Endothelial cell of umbilical vein (primary cell): ENCODE data around the gene NR3C2. TPM values are rescaled to one million over a fixed set of nuclear protein-coding genes. Genes with fewer than 3 reads are reported as not detected.

Experiments
- BruUV-seq: library from RNA; stranded (reverse); fragments of 400-500 nt; replicated peaks from 2 replicates; lab custom pipeline; 2021; lab: Mats Ljungman, UMichigan
- CTCF ChIA-PET: fragments of 300-600, 350-600 bp; sonication (Branson Sonifier 250); formaldehyde crosslinking; loops from one replicate; lab custom pipeline; 2021; ENCODE audit warnings: antibody characterized with exemption, inconsistent platforms; lab: Charles Lee
- POLR2A ChIA-PET: fragments of 300-600, 350-600 bp; sonication (Branson Sonifier 250); formaldehyde crosslinking; loops from one replicate; lab custom pipeline; 2021; ENCODE audit warnings: antibody characterized with exemption, inconsistent platforms; lab: Charles Lee
- DNase-seq: peaks from one replicate; pipeline ENCODE4 v3.0.0-alpha.2; 2011; ENCODE audit warnings: low read depth, low spot score
- FAIRE-seq: peaks from 2 replicates; lab custom pipeline; 2011; peaks lifted over from hg19 to GRCh38; lab: Jason Lieb, UNC
- H2AFZ ChIP-seq: 2 replicates; pipeline ENCODE4 v1.6.0; 2012; ENCODE audit warnings: low read depth, low read length, control low read depth, inconsistent platforms
- H3K27ac ChIP-seq: 2 replicates; pipeline ENCODE4 v1.5.1; 2011; ENCODE audit warnings: low read depth, mild to moderate bottlenecking, control low read depth, low read length, moderate library complexity; ENCODE audit not compliant: insufficient read depth
- H3K27me3 ChIP-seq, 2 experiments: 2 replicates each; pipeline versions ENCODE4 v1.6.0 to v1.6.1; 2011; ENCODE audit warnings: low read length in 2 of 2, mixed read lengths in 1 of 2; ENCODE audit not compliant: control insufficient read depth in 2 of 2, insufficient read depth in 2 of 2
- H3K36me3 ChIP-seq, 2 experiments: 2 replicates in 1 of 2; 3 replicates in 1 of 2; pipeline ENCODE4 v1.5.1; 2011; ENCODE audit warnings: low read length in 2 of 2, mild to moderate bottlenecking in 1 of 2, moderate library complexity in 1 of 2; ENCODE audit not compliant: control insufficient read depth in 2 of 2, insufficient read depth in 2 of 2; ENCODE audit errors: extremely low read depth in 1 of 2
- H3K4me1 ChIP-seq: 3 replicates; pipeline ENCODE4 v1.5.1; 2011; ENCODE audit warnings: mild to moderate bottlenecking, low read length; ENCODE audit not compliant: control insufficient read depth, insufficient read depth; ENCODE audit errors: extremely low read depth
- H3K4me2 ChIP-seq: 2 replicates; pipeline ENCODE4 v1.6.1; 2011; ENCODE audit warnings: low read length, control low read depth, mixed read lengths; ENCODE audit not compliant: insufficient read depth
- H3K4me3 ChIP-seq, 3 experiments: fragments of 200-600 bp in 1 of 3; sonication (generic), shearing (Covaris generic) in 1 of 3; replicated peaks in 1 of 3; 2 replicates each; pipeline ENCODE4 v1.5.1; 2011 to 2016; ENCODE audit warnings: control low read depth in 3 of 3, low read length in 3 of 3, mild to moderate bottlenecking in 2 of 3, inconsistent platforms in 1 of 3, low read depth in 1 of 3, moderate library complexity in 1 of 3; ENCODE audit not compliant: insufficient read depth in 1 of 3
- H3K79me2 ChIP-seq: 2 replicates; pipeline ENCODE4 v1.6.0; 2012; ENCODE audit warnings: low read length, inconsistent platforms; ENCODE audit not compliant: control insufficient read depth, insufficient read depth
- H3K9ac ChIP-seq: replicated peaks from 2 replicates; pipeline ENCODE3; 2011; ENCODE audit warnings: low read length, control low read depth; ENCODE audit not compliant: insufficient read depth; ENCODE audit errors: extremely low read depth
- H3K9me1 ChIP-seq: replicated peaks from 3 replicates; pipeline ENCODE4 v1.6.0; 2011; ENCODE audit warnings: mild to moderate bottlenecking, low read length; ENCODE audit not compliant: control insufficient read depth, insufficient read depth; ENCODE audit errors: extremely low read depth
- H3K9me3 ChIP-seq: replicated peaks from 2 replicates; pipeline ENCODE4 v1.5.1; 2012; ENCODE audit warnings: low read length, inconsistent platforms; ENCODE audit not compliant: control insufficient read depth, insufficient read depth
- H4K20me1 ChIP-seq: replicated peaks from 2 replicates; pipeline ENCODE3; 2011; ENCODE audit warnings: mild to moderate bottlenecking, low read length; ENCODE audit not compliant: control insufficient read depth, insufficient read depth; ENCODE audit errors: extremely low read depth
- EZH2 ChIP-seq: IDR thresholded peaks from 2 replicates; pipeline ENCODE4 v1.6.1; 2012; ENCODE audit warnings: borderline replicate concordance, low read depth, mild to moderate bottlenecking, moderate library complexity, low read length, inconsistent platforms; ENCODE audit not compliant: severe bottlenecking
- FOS ChIP-seq: IDR thresholded peaks from 2 replicates; pipeline ENCODE4 v1.6.1; 2011; ENCODE audit warnings: mild to moderate bottlenecking, low read length, moderate library complexity, borderline replicate concordance; ENCODE audit not compliant: insufficient read depth
- GATA2 ChIP-seq: IDR thresholded peaks from 2 replicates; pipeline ENCODE4 v1.7.0; 2011; ENCODE audit warnings: low read depth, mild to moderate bottlenecking, moderate library complexity, mixed read lengths, low read length; ENCODE audit not compliant: insufficient read length, insufficient read depth
- JUN ChIP-seq: IDR thresholded peaks from 2 replicates; pipeline ENCODE4 v1.6.1; 2011; ENCODE audit warnings: borderline replicate concordance, low read depth; ENCODE audit not compliant: insufficient read length, insufficient read depth
- MAX ChIP-seq: IDR thresholded peaks from 2 replicates; pipeline ENCODE4 v1.6.1; 2011; ENCODE audit not compliant: insufficient read depth, insufficient read length
- MYC ChIP-seq: IDR thresholded peaks from one replicate; pipeline ENCODE4 v1.6.1; 2011; ENCODE audit warnings: mild to moderate bottlenecking, low read depth, low read length
- POLR2A ChIP-seq: IDR thresholded peaks from 2 replicates; pipeline ENCODE4 v1.6.1; 2012; ENCODE audit warnings: low read depth, mild to moderate bottlenecking, control low read depth, low read length
- POLR2AphosphoS5 ChIP-seq: IDR thresholded peaks from 2 replicates; pipeline ENCODE4 v1.6.1; 2012; ENCODE audit warnings: low read depth, mild to moderate bottlenecking, control low read depth, low read length, moderate library complexity; ENCODE audit not compliant: insufficient read depth
- dilution Hi-C: fragments of 300-500 bp; cut with MboI; formaldehyde crosslinking; loops from one replicate; pipeline ENCODE4 v1.15.0; 2019; ENCODE audit warnings: low sequenced_read_pairs; ENCODE audit not compliant: extremely low pct_ligation_motif_present
- intact Hi-C: fragments of 100-400 bp; cut with micrococcal nuclease; formaldehyde crosslinking; loops from one replicate; pipeline ENCODE4 v1.10.0; 2022
- polyA plus RNA-seq, 4 experiments: library from polyadenylated mRNA; depleted of rRNA in 3 of 4; stranded (reverse) in 3 of 4; unstranded in 1 of 4; fragments of >200 nt; gene quantifications; 2 replicates each; pipeline versions ENCODE4 v1.2.1 to v1.2.3, GENCODE V29; 2011 to 2012; ENCODE audit warnings: missing spikeins in 1 of 4
- total RNA-seq: library from RNA; stranded (reverse); gene quantifications from 2 replicates; pipeline ENCODE4 v1.2.3, GENCODE V29; 2021
- TF ChIP-seq, protein P1 (sequence below), 2 donors: IDR thresholded peaks; 1 replicate in 1 of 2; 2 replicates in 1 of 2; pipeline ENCODE4 v1.5.1; 2011; ENCODE audit warnings: low read length in 2 of 2, mild to moderate bottlenecking in 2 of 2, moderate library complexity in 2 of 2, control low read depth in 1 of 2, inconsistent platforms in 1 of 2, low read depth in 1 of 2; ENCODE audit not compliant: insufficient read depth in 1 of 2; ENCODE audit errors: extremely low read depth in 1 of 2

The NR3C2 gene
- total and polyA plus RNA-seq, 2 donors (not counting 3 experiments of a cell fraction or from before 2014, with no cell fraction given), result 4.8 to 16.4 TPM

- no peaks in the 10 kb centered on the region for H3K27me3 ChIP-seq
- no peaks in the 10 kb centered on the region for H3K9me3 ChIP-seq
- no peaks in the 10 kb centered on the region for H3K9me1 ChIP-seq
- H2AFZ ChIP-seq, result no peak overlapping the region
- no peak overlapping the region for H3K9ac ChIP-seq
- FAIRE-seq (no peak), DNase-seq (no peak)
- H3K4me1 ChIP-seq, result peaks cover 11% of the 10 kb centered on the region
- peaks cover 1% of the 10 kb centered on the region for H3K79me2 ChIP-seq
- H3K27ac ChIP-seq, result no peak overlapping the region
- ChIA-PET CTCF (no interaction called here), POLR2A (no interaction called here)
- H3K4me2 ChIP-seq, result no peak overlapping the region
- dilution Hi-C loops, result no loop called here
- no peaks in the 10 kb centered on the region for H4K20me1 ChIP-seq
- no TSS peak for BruUV-seq
- no peak overlapping the region for H3K4me3 ChIP-seq
- intact Hi-C loops, result no loop called here
- no peak for TF ChIP-seq EZH2
- TF ChIP-seq MAX, result no peak
- TF ChIP-seq GATA2, result no peak
- TF ChIP-seq POLR2AphosphoS5, result no peak
- no peak for TF ChIP-seq MYC
- TF ChIP-seq POLR2A, result no peak
- no peak for TF ChIP-seq JUN
- TF ChIP-seq, protein P1, sequence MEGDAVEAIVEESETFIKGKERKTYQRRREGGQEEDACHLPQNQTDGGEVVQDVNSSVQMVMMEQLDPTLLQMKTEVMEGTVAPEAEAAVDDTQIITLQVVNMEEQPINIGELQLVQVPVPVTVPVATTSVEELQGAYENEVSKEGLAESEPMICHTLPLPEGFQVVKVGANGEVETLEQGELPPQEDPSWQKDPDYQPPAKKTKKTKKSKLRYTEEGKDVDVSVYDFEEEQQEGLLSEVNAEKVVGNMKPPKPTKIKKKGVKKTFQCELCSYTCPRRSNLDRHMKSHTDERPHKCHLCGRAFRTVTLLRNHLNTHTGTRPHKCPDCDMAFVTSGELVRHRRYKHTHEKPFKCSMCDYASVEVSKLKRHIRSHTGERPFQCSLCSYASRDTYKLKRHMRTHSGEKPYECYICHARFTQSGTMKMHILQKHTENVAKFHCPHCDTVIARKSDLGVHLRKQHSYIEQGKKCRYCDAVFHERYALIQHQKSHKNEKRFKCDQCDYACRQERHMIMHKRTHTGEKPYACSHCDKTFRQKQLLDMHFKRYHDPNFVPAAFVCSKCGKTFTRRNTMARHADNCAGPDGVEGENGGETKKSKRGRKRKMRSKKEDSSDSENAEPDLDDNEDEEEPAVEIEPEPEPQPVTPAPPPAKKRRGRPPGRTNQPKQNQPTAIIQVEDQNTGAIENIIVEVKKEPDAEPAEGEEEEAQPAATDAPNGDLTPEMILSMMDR (IDR thresholded peaks at IDR 0.05; ENCODE audit: extremely low read depth in 1 of 2, insufficient read depth in 1 of 2, low read depth in 1 of 2, low read length in 2 of 2), result no peak
- TF ChIP-seq FOS, result no peak
- H3K36me3 ChIP-seq, result no peaks in the 10 kb centered on the region
These were observed 69.1 kb downstream of the NR3C2 start for GRCh38 chr4:148373093-148373492.
